Measurements from ENCODE around the gene HMGCR.
A peak's percentile ranks its signal among the peaks of the same experiment; 100 is the strongest.

HMGCR gene

DNA sequence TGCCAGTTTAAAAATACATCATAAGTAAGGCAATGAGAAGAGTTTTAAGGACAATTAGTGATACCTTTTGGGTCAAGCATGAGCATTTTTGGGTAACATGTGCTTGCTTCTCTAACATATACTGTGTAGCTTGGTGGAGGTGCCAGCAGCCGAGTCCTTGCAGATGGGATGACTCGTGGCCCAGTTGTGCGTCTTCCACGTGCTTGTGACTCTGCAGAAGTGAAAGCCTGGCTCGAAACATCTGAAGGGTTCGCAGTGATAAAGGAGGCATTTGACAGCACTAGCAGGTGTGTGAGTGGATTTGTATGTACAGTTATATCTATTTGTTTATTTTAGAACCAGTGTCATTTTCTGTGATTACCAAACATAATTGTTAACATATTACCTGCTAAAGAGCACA lies 18.2 kb downstream of the HMGCR start:
- no peak overlapping the region for H3K4me3 ChIP-seq (ENCODE audit: low read length)
- no peak for DNase-seq (ENCODE audit: low read depth)
- TF ChIP-seq, protein P1, sequence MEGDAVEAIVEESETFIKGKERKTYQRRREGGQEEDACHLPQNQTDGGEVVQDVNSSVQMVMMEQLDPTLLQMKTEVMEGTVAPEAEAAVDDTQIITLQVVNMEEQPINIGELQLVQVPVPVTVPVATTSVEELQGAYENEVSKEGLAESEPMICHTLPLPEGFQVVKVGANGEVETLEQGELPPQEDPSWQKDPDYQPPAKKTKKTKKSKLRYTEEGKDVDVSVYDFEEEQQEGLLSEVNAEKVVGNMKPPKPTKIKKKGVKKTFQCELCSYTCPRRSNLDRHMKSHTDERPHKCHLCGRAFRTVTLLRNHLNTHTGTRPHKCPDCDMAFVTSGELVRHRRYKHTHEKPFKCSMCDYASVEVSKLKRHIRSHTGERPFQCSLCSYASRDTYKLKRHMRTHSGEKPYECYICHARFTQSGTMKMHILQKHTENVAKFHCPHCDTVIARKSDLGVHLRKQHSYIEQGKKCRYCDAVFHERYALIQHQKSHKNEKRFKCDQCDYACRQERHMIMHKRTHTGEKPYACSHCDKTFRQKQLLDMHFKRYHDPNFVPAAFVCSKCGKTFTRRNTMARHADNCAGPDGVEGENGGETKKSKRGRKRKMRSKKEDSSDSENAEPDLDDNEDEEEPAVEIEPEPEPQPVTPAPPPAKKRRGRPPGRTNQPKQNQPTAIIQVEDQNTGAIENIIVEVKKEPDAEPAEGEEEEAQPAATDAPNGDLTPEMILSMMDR (IDR thresholded peaks at IDR 0.05; ENCODE audit: insufficient read depth, low read depth, low read length, missing control alignments) = no peak

DNA sequence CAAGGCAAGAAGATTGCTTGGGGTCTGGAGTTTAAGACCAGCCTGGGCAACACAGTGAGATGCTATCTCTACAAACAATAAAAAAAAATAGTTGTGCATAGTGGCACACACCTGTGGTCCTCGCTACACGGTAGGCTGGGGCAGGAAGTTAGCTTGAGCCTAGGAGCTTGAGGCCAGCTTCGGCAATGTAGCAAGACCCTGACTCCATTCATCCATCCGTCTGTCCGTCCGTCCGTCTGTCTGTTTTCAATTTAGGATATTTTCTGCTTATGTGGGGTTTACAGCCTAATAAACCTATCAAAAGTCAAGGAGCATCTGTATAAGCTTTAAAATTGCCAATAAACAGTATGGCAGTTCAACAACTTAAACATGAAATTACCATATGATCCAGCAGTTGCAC lies 19.7 kb downstream of the HMGCR start:
- no peak for DNase-seq (ENCODE audit: low read depth)
- TF ChIP-seq, protein P1 (IDR thresholded peaks at IDR 0.05; ENCODE audit: insufficient read depth, low read depth, low read length, missing control alignments) = no peak
- no peak overlapping the region for H3K4me3 ChIP-seq (ENCODE audit: low read length)

DNA sequence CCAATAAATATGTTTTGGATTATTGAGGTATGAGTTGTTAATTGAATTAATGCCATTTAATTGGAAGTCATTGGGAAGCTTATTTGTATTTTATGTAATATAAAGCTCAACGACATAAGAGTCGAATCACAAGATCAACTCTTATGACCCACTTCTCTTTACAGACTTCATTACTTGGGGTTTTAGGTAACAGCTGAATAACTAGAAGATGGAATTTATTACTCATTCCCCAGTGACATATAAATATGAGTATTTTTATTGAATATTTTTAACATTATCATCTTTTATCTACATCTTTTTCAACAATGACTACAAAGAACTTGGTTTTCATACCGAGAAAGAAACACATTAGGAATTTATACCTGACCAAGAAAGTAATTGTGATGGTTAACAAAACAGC lies 21.1 kb downstream of the HMGCR start:
- no peak overlapping the region for H3K4me3 ChIP-seq (ENCODE audit: low read length)
- DNase-seq (ENCODE audit: low read depth) = no peak
- TF ChIP-seq, protein P1 (IDR thresholded peaks at IDR 0.05; ENCODE audit: insufficient read depth, low read depth, low read length, missing control alignments) = no peak

DNA sequence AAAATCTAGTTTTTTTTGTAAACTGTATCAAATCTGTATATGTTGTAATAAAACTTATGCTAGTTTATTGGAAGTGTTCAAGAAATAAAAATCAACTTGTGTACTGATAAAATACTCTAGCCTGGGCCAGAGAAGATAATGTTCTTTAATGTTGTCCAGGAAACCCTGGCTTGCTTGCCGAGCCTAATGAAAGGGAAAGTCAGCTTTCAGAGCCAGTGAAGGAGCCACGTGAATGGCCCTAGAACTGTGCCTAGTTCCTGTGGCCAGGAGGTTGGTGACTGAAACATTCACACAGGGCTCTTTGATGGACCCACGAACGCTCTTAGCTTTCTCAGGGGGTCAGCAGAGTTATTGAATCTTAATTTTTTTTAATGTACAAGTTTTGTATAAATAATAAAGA lies 24.3 kb downstream of the HMGCR start:
- TF ChIP-seq, protein P1 (IDR thresholded peaks at IDR 0.05; ENCODE audit: insufficient read depth, low read depth, low read length, missing control alignments) = no peak
- no peak overlapping the region for H3K4me3 ChIP-seq (ENCODE audit: low read length)
- no peak for DNase-seq (ENCODE audit: low read depth)

DNA sequence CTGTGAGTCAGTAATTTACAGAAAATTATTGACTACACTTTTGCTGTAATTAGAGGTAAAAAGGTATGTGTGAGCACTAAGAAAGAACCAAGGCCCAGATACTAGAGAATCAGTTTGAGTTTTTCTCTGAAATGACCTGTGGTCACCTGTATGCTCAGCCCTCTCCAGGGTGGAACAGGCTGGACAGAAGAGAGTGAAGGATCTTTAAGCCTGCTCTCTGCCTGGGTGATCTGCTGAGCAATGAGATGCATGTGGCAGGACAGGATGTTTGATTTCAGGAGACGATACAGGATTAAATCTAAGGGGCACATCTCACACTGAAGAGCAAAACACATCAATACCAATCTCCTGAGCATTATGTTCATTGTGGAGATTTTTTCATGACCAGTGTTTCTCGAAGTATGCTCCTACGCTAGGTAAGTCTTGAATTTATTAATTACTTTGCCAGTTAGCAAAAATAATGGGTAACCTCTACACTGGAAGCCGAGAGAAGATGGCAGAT lies 25.5 kb downstream of the HMGCR start:
- H3K4me3 ChIP-seq (ENCODE audit: low read length) = no peak overlapping the region
- DNase-seq (ENCODE audit: low read depth) = no peak
- TF ChIP-seq, protein P1 (IDR thresholded peaks at IDR 0.05; ENCODE audit: insufficient read depth, low read depth, low read length, missing control alignments) = no peak

DNA sequence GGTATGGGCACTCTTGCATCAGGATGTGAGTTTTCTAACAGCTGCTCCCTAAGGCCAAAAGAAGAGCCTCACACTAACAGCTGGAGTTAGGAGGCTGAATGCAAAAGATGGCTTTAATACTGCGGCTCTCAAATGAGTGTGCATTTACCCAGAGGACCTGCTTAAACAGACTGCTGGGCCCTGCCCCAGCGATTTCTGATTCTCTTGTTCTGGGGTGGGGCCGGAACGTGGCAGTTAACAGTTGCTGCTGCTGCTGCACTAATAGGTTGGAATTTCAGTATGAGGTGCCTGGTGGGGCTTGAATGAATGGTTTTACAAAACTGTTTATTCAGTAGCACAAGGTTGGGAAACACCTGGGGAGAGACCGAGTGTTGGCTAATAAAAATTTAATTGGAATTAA lies 26.1 kb downstream of the HMGCR start:
- no peak overlapping the region for H3K4me3 ChIP-seq (ENCODE audit: low read length)
- TF ChIP-seq, protein P1 (IDR thresholded peaks at IDR 0.05; ENCODE audit: insufficient read depth, low read depth, low read length, missing control alignments) = no peak
- DNase-seq (ENCODE audit: low read depth) = no peak

DNA sequence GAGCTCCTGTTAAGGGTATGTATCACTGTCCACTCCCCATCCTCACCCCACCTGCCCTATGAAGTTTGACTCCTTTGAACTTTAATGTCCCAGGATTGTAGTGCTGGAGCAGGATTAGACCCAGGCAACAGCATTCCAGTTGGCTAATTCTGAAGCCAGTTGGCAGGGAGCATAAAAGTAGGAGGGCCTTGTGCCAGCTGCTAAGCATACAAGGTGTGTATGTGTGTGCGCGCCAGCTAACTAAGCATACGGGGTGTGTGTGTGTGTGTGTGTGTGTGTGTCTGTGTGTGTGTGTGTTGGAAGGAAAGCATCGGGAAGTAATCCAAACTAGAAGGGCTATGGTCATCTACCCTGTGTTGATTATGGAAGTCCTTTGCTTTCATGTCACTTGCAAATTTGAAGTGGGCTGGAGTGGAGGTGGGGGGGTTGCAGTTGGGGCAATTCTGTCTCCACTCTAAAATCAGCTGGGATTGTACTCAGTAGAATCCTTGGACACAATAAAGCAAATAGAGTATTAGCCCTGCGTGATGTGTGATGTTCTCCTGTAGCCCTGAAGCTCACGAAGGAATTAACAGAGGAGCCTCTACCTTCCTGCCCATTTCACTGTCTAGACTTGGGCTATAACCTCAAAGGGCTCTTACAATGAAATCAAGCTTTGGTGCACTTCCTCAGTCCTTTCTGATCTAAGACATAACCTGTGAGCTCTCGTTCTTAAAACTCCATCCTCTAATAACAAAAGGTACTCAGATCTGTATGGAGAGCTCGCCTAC lies 26.9 kb downstream of the HMGCR start:
- no peak overlapping the region for H3K4me3 ChIP-seq (ENCODE audit: low read length)
- TF ChIP-seq, protein P1 (IDR thresholded peaks at IDR 0.05; ENCODE audit: insufficient read depth, low read depth, low read length, missing control alignments) = no peak
- DNase-seq (ENCODE audit: low read depth) = peak; percentile 36

Measured in epithelial cell of esophagus (primary cell).